SK-N-SH treated with all-trans-retinoic acid at 6 μM for 48 hours (cell line): ENCODE data around the gene OR10D3.

Experiments used
- CSDC2 ChIP-seq: fragments of 250-450 bp; sonication (Bioruptor Pico); IDR thresholded peaks from 2 replicates; pipeline ENCODE4 v1.5.0; 2020; ENCODE audit warnings: mild to moderate bottlenecking, moderate library complexity
- ZNF70 ChIP-seq: fragments of 450-650 bp; formaldehyde crosslinking; IDR thresholded peaks from 2 replicates; pipeline ENCODE4 v1.5.0; 2020; ENCODE audit warnings: mild to moderate bottlenecking, moderate library complexity
- TF ChIP-seq, protein P1 (sequence below): fragments of 250-450 bp; sonication (Bioruptor Pico); IDR thresholded peaks from 2 replicates; pipeline ENCODE4 v1.5.0; 2020; ENCODE audit warnings: mild to moderate bottlenecking, moderate library complexity

DNA sequence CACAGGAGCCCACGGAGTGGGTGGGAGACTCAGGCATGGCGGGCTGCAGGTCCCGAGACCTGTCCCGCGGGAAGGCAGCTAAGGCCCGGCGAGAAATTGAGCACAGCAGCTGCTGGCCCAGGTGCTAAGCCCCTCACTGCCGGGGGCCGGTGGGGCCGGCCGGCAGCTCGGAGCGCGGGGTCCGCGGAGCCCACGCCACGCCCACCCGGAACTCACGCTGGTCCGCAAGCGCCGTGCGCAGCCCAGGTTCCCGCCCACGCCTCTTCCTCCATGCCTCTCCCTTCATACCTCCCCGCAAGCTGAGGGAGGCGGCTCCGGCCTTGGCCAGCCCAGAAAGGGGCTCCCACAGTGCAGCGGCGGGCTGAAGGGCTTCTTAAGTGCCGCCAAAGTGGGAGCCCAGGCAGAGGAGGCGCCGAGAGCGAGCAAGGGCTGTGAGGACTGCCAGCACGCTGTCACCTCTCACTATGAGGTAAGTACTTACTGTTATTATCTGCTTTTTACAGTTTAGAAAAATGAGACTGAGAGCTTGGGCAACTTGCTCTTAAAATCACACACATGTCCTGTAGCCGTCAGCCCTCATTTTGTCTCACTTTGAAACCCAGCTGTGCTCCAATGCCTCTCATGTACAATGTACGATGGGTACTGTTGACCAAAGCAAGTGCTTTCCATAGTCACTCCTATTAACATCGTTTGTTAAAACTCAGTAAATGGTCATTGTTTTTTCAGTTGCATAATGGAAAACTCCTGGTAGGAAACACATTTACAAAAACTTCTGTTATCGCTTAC, 12.2 kb upstream of the OR10D3 start:
- no peak for TF ChIP-seq ZNF70 (CRISPR knock-in tag)
- TF ChIP-seq, protein P1, sequence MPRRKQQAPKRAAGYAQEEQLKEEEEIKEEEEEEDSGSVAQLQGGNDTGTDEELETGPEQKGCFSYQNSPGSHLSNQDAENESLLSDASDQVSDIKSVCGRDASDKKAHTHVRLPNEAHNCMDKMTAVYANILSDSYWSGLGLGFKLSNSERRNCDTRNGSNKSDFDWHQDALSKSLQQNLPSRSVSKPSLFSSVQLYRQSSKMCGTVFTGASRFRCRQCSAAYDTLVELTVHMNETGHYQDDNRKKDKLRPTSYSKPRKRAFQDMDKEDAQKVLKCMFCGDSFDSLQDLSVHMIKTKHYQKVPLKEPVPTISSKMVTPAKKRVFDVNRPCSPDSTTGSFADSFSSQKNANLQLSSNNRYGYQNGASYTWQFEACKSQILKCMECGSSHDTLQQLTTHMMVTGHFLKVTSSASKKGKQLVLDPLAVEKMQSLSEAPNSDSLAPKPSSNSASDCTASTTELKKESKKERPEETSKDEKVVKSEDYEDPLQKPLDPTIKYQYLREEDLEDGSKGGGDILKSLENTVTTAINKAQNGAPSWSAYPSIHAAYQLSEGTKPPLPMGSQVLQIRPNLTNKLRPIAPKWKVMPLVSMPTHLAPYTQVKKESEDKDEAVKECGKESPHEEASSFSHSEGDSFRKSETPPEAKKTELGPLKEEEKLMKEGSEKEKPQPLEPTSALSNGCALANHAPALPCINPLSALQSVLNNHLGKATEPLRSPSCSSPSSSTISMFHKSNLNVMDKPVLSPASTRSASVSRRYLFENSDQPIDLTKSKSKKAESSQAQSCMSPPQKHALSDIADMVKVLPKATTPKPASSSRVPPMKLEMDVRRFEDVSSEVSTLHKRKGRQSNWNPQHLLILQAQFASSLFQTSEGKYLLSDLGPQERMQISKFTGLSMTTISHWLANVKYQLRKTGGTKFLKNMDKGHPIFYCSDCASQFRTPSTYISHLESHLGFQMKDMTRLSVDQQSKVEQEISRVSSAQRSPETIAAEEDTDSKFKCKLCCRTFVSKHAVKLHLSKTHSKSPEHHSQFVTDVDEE, result no peak
- TF ChIP-seq CSDC2, result no peak
